ENCODE results near the gene NIM1K. TPM values are rescaled to one million over a fixed set of nuclear protein-coding genes. Genes with fewer than 3 reads are reported as not detected.
A peak's percentile ranks its signal among the peaks of the same experiment; 100 is the strongest.
"Not testable (repeated sequence)": the region's sequence is repeated elsewhere in the genome, so short reads cannot be mapped to it uniquely, and the experiment has no call there.

The NIM1K gene
- total RNA-seq: 0.50 TPM

DNA sequence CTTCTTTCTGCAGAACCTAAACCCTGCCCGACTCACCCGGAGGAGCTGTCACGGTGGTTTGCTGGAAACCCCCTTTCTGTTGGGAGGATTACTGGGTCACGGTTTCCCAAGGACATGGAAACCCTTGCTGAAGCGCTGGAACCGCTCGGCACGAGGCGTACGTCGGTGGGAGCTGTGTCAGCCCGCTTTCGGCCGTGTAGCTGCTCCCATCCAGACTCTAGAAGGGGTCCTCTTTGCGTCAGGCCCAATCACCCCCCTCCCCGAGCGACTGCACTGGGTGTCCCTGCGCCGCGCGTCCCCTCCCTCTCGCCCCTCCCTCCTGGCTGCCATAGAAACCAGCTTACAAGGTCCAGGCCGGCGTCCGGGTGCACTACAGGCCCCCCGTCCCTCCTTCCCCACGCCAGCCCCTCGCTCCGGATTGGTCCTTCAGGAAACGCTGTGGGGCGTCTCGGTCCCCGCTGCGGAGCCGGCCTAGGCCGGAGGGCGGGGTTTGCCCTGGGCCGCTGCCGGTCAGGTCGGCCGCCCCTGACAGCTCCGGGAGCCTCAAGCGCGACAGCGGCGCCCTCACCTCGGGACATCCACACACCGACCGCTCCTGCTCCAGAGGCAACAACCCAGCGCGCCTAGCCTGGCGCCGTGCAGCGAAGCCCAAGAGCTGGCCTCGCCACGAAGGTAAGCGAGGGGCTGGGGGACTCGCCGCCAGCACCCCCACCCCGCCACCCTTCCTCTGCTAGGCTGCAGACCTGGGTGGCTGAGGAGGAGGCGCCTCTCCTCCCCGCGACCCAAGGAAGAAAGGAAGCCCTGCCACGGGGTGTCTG is at the start of gene NIM1K:
Gene NIM1K (plus strand): TSS at position 486 of the 818 bp plus-strand sequence. CDS start 53,551 bp downstream, outside the sequence.
- ATAC-seq (peak; percentile 94), DNase-seq (ENCODE audit: low spot score) (peak; percentile 55)

DNA sequence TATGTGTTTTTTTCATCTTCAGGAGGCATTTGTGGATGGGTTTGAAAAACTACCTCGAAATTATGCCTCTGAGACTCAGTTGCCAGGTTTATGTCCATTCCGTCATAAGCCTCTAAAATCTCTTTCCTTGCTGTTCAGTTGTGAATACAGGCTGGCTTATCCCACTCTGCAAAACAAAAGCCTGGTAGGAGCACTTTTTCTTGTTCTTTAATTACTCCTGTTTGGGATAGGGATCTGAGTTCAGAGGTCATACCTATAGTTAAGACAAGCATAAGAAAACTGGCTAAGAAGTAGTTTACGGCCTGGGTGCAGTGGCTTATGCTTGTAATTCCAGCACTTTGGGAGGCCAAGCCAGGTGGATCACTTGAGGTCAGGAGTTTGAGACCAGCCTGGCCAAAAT is 47.0 kb upstream of the NIM1K start:
- ATAC-seq: no peak
- no peak for DNase-seq (ENCODE audit: low spot score)

DNA sequence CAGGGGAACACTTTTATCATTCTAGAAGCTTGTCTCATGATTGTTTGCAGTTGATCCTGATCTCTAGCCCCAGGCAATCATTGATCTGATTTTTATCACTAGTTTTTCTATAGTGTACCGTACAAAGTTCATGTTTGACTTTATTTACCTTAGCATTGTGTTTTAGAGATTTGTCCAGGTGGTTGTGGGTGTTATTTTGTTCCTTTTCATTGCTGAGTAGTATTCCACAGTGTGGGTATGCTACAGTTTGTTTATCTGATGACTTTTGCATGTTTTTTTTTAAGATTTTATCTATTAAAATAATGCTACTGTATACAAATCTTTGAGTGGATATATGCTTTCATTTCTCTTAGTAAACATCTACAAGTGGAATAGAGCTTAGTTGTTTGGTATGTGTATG is 45.1 kb upstream of the NIM1K start:
- DNase-seq (ENCODE audit: low spot score) (no peak), ATAC-seq (no peak)

DNA sequence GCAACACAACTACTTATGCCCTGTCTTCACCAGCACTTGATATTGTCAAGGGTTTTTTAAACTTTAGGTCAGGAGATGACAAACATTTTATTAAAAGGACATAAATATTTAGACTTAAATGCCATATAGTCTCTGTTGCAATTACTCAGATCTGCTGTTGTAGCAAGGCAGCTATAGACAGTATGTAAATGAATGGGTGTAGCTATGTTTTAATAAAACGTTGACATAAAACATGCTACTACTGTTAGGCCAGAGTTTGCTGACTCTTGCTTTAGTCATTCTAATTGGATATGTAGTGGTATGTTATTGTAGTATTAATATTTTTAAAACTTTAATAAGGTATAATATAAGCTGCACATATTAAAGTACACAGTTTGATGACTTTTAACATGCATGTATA is 43.6 kb upstream of the NIM1K start:
- no peak for ATAC-seq

DNA sequence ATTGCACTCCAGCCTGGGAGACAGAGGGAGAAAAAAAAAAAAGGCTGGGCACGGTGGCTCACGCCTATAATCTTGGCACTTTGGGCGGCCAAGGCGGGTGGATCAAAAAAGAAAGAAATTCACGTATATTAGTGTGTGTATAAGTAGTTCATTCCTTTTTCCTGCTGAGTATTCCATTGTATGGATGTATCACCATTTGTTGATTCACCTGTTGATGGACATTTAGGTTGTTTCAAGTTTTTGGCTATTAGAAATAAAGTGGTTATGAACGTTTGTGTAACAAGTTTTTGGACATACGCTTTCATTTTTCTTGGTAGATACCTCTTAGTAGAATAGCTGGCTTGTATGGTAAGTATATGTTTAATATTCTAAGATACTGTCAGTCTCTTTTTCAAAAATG is 42.8 kb upstream of the NIM1K start:
- no peak for ATAC-seq

More for the DNA sequence above, 43.6 kb upstream of the NIM1K start:
- no peak for DNase-seq (ENCODE audit: low spot score)

DNA sequence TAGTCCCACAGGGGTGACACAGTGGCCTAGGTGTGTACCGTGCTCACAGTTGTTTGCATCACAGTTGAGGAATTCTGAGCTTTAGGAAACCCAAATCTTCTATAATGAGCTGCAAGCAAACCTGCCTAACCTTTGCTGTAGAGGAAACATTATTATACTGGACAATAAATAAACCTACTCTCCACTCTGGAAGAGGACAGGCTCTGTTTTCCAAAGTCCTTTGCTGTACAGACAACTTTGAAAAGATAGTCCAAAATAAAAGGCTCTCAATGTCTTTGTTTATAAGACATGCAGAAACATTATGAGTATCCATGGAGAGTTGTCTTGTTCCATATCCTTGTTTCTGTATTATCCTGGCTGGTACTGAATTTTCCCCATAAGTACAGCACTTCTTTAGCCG is 42.0 kb upstream of the NIM1K start:
- ATAC-seq: no peak
- DNase-seq (ENCODE audit: low spot score): no peak

More for the DNA sequence above, 42.8 kb upstream of the NIM1K start:
- DNase-seq (ENCODE audit: low spot score): no peak

DNA sequence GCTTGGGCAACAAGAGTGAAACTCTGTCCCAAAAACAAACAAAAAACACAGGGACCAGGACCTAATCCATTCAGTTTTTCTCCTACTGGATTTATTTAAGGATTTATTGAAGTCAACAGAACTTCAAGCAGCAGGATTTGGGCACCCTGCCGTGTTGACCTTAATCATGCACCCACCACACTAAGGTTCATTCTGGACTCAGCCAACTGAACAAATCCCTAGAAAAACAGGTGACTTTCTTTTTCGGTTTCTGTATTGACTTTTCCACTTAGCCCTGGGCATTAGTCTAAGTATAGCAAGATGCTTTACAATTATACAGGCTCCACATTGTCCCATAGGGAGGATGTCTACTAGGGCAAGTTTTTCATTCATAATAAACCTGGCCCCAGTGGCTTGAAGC is 41.3 kb upstream of the NIM1K start:
- ATAC-seq (no peak), DNase-seq (ENCODE audit: low spot score) (no peak)

DNA sequence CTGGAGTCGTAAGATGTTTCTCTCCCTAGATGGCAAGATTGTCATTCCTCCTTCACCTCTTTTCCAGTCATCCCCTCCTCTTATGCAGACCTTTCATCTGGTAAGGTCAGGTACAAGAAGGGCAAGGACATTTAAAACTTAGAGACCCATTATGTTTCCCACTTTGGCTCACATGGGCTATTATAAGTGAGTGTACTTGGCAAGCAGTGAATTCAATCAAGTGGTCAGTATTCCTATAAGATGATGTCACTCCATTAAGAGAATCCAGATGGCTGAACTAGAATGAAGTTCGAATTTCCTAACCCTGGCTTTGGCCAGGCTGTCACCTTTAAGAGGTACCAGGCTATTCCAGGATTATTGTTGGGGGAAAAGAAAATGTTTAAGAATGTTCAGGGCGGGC is 39.1 kb upstream of the NIM1K start:
- ATAC-seq: no peak

DNA sequence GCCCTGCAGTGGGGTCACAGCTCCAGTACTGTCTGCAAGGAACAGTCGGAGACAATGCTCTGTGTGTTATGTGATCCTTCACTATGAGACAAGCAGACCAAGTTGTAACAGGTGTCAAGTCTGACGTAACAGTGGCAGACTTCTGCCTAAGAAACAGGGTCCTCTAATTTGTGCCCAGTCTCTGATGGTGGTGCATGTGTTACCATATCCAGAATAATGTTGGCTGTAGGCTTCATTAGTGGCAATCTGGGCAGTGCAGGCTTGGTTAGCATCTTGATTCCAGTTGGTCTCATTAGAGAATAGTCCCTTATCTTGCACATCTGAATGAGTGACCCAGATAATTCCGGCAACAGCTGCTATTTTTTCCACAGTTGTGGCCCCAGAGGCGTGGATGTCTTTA is 37.6 kb upstream of the NIM1K start:
- no peak for ATAC-seq
- DNase-seq (ENCODE audit: low spot score): no peak

More for the DNA sequence above, 39.1 kb upstream of the NIM1K start:
- DNase-seq (ENCODE audit: low spot score): no peak

DNA sequence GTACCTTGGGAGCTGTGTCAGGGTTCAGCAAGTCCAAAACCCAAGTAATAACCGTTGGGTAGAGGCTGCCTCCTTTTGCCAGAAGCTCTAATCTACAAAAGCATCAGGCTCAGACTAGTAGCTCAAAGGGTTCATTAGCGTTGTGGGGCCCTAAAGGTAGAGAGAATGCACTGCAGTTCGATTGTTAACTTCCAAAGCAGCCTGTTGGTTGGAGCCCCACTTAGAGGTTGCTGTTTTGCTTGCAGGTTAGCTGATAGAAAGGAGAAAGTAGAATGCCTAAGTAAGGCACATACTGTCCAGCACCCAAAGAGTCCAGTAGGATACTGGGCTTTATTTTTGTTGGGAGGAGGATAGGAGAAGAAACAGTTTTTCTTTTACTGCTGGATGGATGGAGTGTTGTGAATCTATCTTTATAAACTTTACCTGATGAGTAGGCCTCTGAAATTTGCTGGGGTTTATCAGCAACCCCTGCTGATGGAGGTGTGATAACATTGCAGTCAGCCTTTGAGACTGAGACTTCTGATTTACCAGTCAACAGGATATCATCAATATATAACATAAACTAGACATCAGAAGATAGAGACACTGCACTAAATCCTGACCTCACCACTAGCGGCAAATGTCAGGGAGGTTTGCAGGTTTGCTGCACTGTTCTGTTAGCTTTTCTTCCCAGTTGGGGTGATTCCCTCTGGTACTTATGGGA is 36.5 kb upstream of the NIM1K start:
- ATAC-seq (no peak), DNase-seq (ENCODE audit: low spot score) (no peak)

DNA sequence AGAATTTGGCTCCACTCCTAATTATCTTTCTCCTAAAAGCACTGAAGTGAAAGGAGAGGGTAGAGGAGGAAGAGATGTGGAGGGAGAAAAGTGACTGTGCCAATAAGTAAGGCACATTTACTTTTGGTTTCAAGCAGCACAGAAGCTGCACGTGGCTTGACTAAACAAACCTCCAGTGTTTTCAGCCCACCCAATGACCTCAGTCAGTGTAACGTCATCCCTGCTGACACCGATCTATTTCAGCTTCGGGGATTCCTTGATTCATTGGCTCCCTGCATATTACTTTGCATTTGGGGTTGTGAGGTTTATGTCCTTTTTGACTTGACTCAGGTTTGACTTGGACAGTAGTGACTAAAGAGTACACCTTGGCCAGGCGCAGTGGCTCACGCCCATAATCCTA is 35.6 kb upstream of the NIM1K start:
- DNase-seq (ENCODE audit: low spot score): no peak
- no peak for ATAC-seq

DNA sequence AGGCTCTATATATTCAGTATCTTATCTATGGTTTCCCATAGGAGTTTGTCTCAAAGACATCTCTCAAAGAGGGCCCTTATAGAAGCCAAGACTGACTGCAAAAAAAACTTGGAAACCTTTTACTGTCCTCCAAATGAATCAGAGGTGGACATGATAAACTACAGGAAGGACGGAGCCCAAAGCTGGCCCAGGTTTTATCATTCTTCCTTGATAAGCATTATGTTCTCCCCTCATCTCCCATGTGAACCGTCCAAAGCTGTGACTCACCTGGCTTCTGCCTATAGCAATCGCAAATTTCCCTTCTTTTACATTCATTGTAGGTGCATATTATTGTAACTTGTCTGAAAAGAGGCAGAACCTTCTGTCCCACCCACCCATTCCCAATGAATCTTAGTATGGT is 35.0 kb upstream of the NIM1K start:
- no peak for DNase-seq (ENCODE audit: low spot score)
- ATAC-seq: no peak

DNA sequence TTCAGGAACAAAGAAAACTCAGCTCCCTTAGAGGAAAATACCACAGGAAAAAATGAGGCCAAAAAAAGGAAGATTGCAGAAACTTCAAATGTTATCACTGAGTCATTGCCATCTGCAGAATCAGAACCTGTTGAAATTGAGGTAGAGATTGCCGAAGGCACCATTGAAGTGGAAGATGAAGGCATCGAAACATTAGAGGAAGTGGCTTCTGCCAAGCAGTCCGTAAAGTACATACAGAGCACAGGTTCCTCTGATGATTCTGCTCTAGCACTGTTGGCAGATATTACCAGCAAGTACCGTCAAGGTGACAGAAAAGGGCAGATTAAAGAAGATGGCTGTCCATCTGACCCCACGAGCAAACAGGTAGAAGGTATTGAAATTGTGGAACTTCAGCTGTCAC is 30.8 kb upstream of the NIM1K start:
- ATAC-seq: no peak
- DNase-seq (ENCODE audit: low spot score): no peak

DNA sequence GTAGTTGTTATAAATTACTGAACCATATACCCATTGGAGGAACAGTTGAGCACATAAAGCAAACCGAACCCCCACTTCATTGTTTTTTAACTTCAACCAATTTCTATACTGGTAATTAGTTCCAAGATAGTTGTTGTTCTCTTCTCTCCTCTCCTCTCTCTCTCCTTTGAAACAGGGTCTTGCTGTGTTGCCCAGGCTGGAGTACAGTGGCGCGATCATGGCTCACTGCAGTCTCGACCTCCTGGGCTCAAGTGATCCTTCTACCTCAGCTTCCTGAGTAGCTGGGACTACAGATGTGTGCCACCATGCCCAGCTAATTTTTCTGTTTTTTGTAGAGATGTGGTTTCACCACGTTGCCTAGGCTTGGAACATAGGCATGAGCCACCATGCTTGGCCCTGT is 27.2 kb upstream of the NIM1K start:
- ATAC-seq: not testable (repeated sequence)

DNA sequence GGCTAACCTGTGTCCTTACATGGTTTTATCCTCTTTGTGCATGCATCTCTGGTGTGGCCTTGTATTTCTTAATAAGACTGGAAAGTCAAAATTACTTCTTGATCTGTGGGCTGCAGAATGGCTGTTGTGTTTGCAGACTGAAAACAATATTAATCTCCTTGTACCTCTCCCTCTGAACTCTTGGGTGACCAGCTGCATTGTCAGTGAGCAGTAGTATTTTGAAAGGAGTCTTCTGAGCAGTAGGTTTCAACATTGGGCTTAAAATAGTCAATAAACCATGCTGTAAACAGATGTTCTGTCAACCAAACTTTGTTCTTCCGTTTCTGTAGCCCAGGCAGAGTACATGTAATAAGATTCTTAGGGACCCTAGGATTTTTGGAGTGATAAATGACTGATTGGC is 26.7 kb upstream of the NIM1K start:
- DNase-seq (ENCODE audit: low spot score) (no peak), ATAC-seq (no peak)

More for the DNA sequence above, 27.2 kb upstream of the NIM1K start:
- not testable (repeated sequence) for DNase-seq (ENCODE audit: low spot score)

DNA sequence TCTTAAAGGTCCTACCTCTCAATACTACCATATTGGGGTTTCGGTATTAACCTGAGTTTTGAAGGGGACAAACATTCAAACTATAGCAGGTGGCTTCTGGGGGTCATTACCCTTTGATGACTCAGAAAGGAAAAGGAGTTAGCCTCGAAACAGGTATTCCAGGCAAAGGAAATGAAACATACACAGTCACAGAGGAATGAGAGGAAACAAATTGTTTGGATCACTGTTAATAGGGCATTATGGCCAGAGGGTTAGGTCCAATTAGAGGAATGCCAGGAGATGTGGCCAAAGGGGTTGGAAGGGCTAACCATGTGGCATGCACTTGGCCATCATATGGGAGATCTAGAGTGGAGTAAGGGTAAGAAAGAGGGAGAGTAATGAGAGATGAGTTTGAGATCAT is 23.9 kb upstream of the NIM1K start:
- DNase-seq (ENCODE audit: low spot score) (no peak), ATAC-seq (no peak)

DNA sequence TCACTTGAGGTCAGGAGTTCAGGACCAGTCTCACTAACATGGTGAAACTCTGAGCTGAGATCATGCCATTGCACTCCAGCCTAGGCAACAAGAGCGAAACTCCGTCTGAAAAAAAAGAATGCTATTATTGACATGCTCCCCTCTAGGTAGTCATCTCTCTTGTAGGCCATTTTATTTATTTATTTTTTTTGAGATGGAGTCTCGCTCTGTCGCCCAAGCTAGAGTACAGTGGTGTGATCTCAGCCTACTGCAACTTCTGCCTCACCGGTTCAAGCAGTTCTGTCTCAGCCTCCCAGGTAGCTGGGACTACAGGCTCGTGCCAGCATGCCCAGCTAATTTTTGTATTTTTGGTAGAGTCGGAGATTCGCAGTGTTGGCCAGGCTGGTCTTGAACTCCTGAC is 20.6 kb upstream of the NIM1K start:
- ATAC-seq: no peak
- DNase-seq (ENCODE audit: low spot score): no peak

DNA sequence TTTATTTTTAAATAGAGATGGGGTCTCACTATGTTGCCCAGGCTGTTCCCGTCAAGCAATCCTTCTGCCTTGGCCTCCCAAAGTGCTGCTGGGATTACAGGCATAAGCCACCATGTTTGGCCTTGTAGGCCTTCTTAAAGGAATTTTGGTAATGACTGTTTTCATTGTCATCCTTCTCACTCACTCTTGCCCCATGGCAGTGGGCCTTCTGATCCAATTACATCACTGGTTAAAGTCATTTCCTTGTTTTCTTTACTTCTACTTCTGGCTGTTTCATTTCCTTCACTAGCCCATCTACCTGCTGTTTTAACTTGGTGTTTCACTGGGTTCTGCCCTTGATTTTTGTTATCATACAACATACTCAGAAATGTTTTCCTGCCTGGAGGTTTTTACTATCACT is 20.1 kb upstream of the NIM1K start:
- ATAC-seq (no peak), DNase-seq (ENCODE audit: low spot score) (no peak)

DNA sequence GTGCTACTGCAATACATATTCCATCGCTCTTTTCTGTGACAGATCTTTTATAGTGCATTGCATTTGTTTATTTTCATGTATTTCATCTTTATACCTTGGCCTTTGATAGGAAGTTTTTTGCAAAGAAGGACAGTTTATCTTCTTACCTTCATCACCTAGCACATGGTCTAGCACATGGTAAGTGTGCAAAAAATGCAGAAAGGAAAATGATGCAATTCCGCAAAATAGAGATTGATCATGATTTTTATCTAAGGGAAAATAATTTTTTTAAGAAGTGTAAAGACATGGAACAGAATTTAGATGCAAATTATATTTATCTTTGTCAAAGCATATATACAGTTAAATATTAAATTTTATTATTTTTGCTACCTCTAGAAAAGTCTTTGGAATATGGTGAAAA is 19.2 kb upstream of the NIM1K start:
- DNase-seq (ENCODE audit: low spot score): no peak

DNA sequence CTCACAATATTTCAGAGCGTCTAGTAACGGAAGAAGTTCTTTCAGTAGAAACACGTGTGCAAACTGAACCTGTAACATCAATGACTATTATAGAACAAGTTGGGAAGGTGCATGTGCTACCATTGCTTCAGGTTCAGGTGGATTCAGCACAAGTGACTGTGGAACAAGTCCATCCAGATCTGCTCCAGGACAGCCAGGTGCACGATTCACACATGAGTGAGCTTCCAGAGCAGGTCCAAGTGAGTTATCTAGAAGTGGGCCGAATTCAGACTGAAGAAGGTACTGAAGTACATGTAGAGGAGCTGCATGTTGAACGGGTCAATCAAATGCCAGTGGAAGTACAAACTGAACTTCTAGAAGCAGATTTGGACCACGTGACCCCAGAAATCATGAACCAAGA is 17.4 kb upstream of the NIM1K start:
- DNase-seq (ENCODE audit: low spot score) (no peak), ATAC-seq (no peak)

More for the DNA sequence above, 19.2 kb upstream of the NIM1K start:
- no peak for ATAC-seq

DNA sequence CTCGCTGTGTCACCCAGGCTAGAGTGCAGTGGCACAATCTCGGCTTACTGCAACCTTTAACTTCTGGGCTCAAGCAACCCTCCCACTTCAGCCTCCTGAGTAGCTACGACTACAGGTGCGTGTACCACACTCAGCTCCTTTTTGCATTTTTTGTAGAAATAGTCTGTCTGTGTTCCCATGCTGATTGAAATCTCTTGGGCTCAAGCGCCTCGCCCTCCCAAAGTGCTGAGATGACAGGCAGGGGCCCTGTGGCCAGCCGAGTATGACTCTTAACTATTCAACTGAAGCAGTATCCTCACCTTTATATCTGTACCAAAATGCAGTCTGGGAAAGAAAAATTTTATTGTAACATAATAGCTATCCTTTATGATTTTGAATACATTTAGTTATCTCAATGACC is 12.2 kb upstream of the NIM1K start:
- ATAC-seq (no peak), DNase-seq (ENCODE audit: low spot score) (no peak)

DNA sequence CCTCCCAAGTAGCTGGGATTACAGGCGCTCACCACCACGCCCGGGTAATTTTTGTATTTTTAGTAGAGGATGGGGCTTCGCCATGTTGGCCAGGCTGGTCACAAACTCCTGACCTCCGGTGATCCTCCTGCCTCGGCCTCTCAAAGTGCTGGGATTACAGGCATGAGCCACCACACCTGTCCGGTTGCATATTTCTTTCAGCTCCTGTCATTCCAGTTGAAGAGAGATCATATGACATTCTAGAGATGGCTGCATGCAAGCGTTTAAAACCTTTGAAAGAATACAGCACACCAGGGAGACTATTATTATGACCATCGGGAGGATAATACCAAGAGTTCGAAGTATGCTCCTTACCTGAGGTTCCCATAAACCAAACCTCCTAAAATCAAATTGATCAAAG is 9.6 kb upstream of the NIM1K start:
- no peak for DNase-seq (ENCODE audit: low spot score)
- no peak for ATAC-seq
